PFSK-1 (cell line): ENCODE results near the gene SETBP1.

ENCODE experiments used
- POLR2AphosphoS5 ChIP-seq: IDR thresholded peaks from 2 replicates; pipeline ENCODE4 v1.6.1; 2012; ENCODE audit warnings: low read depth, mild to moderate bottlenecking, control low read depth, low read length, moderate library complexity
- SIN3A ChIP-seq: IDR thresholded peaks from 2 replicates; pipeline ENCODE4 v1.6.1; 2012; ENCODE audit warnings: mild to moderate bottlenecking, low read length, moderate library complexity, borderline replicate concordance; ENCODE audit not compliant: insufficient read depth
- TF ChIP-seq, protein P1 (sequence below), 2 experiments: IDR thresholded peaks; 2 replicates each; pipeline versions ENCODE4 v1.6.1 to v1.8.0; 2011 to 2012; ENCODE audit warnings: low read depth in 2 of 2, low read length in 2 of 2, control low read depth in 1 of 2, inconsistent platforms in 1 of 2, mild to moderate bottlenecking in 1 of 2, moderate library complexity in 1 of 2; ENCODE audit not compliant: insufficient read depth in 1 of 2

DNA sequence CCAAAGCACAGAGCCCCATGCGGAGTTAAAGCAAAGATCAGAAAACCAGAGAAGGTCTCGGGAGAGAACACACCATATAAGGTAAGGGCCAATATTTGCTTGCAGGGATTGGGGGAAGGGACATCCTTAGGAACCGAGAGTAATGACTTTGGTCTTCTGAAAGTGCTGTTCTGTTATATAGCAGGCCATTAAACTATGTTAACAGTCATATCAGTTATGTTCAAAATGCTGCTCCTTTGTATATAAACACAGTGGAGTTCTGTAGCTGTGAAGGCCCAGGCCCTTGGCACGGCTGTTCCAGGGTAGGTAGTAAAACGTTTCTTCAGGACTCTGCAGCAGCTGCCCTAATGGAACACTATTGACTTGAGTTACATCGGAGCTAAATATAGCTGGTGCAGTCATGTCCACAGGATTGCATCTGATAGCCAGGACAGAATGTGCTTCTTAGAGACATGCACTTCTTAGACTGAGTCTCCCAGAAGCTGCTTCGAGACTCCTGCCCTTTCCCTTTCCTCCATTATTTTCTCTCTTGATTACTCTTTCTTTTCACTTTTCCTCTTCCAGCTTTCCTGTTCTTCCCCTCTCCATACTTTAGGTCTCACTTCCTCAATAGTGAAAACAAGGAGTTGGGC lies 122.4 kb downstream of the SETBP1 start:
- TF ChIP-seq POLR2AphosphoS5 (no peak), SIN3A (no peak)
- TF ChIP-seq, protein P1, sequence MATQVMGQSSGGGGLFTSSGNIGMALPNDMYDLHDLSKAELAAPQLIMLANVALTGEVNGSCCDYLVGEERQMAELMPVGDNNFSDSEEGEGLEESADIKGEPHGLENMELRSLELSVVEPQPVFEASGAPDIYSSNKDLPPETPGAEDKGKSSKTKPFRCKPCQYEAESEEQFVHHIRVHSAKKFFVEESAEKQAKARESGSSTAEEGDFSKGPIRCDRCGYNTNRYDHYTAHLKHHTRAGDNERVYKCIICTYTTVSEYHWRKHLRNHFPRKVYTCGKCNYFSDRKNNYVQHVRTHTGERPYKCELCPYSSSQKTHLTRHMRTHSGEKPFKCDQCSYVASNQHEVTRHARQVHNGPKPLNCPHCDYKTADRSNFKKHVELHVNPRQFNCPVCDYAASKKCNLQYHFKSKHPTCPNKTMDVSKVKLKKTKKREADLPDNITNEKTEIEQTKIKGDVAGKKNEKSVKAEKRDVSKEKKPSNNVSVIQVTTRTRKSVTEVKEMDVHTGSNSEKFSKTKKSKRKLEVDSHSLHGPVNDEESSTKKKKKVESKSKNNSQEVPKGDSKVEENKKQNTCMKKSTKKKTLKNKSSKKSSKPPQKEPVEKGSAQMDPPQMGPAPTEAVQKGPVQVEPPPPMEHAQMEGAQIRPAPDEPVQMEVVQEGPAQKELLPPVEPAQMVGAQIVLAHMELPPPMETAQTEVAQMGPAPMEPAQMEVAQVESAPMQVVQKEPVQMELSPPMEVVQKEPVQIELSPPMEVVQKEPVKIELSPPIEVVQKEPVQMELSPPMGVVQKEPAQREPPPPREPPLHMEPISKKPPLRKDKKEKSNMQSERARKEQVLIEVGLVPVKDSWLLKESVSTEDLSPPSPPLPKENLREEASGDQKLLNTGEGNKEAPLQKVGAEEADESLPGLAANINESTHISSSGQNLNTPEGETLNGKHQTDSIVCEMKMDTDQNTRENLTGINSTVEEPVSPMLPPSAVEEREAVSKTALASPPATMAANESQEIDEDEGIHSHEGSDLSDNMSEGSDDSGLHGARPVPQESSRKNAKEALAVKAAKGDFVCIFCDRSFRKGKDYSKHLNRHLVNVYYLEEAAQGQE (IDR thresholded peaks at IDR 0.05; ENCODE audit: insufficient read depth in 1 of 2, low read depth in 2 of 2, low read length in 2 of 2) = no peak
